WTC11 (cell line): Measurements from ENCODE around the gene BICRA.

ENCODE experiments used
- CREB1 ChIP-seq: sonication (generic); formaldehyde crosslinking; IDR thresholded peaks from 2 replicates; pipeline ENCODE4 v1.8.0; 2023; ENCODE audit warnings: mild to moderate bottlenecking, missing genetic modification reagents
- NR1H2 ChIP-seq: sonication (generic); formaldehyde crosslinking; IDR thresholded peaks from 2 replicates; pipeline ENCODE4 v1.9.0; 2021; ENCODE audit warnings: mild to moderate bottlenecking, moderate library complexity, missing genetic modification reagents
- TF ChIP-seq, protein P1 (sequence below): fragments of 200-600 bp; IDR thresholded peaks from 2 replicates; pipeline ENCODE4 v1.8.0; 2022; ENCODE audit warnings: antibody characterized with exemption

DNA sequence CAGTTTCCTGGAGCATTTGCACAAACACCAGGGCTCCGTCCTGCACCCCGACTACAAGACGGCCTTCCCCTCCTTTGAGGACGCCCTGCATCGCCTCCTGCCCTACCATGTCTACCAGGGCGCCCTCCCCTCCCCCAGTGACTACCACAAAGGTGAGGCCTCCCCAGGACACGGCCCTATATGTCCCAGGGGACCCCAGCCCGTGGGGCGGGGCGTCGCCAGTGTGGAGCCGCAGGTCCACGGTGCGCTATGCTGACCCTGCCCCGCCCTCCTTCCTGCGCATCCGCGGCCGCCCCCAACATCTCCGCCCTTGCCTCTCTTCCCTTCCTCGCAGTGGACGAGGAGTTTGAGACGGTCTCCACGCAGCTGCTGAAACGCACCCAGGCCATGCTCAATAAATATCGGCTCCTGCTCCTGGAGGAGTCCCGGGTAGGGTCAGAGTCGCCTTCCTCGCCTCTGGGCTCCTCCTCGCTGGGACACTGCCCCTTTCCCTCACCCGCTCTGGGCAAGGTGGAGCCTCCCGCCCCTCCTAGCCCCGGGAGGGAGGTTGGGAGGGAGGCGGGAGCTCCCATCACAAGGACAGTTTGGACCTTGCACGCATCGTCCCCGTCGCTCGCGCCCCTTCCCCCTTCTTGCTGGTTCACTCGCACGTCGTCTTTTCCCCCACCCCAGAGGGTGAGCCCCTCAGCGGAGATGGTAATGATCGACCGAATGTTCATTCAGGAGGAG lies 89.9 kb downstream of the BICRA start:
- TF ChIP-seq, protein P1, sequence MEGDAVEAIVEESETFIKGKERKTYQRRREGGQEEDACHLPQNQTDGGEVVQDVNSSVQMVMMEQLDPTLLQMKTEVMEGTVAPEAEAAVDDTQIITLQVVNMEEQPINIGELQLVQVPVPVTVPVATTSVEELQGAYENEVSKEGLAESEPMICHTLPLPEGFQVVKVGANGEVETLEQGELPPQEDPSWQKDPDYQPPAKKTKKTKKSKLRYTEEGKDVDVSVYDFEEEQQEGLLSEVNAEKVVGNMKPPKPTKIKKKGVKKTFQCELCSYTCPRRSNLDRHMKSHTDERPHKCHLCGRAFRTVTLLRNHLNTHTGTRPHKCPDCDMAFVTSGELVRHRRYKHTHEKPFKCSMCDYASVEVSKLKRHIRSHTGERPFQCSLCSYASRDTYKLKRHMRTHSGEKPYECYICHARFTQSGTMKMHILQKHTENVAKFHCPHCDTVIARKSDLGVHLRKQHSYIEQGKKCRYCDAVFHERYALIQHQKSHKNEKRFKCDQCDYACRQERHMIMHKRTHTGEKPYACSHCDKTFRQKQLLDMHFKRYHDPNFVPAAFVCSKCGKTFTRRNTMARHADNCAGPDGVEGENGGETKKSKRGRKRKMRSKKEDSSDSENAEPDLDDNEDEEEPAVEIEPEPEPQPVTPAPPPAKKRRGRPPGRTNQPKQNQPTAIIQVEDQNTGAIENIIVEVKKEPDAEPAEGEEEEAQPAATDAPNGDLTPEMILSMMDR: no peak
- TF ChIP-seq NR1H2 (CRISPR knock-in tag) (no peak), CREB1 (CRISPR knock-in tag) (no peak)
